ENCODE measurements around the gene DNAJC5.
A peak's percentile ranks its signal among the peaks of the same experiment; 100 is the strongest.
"Not testable (repeated sequence)": the region's sequence is repeated elsewhere in the genome, so short reads cannot be mapped to it uniquely, and the experiment has no call there.

Gene DNAJC5

GRCh38 chr20:63915471-63915870 lies 20.5 kb downstream of the DNAJC5 start:
- no peak for ATAC-seq

DNA sequence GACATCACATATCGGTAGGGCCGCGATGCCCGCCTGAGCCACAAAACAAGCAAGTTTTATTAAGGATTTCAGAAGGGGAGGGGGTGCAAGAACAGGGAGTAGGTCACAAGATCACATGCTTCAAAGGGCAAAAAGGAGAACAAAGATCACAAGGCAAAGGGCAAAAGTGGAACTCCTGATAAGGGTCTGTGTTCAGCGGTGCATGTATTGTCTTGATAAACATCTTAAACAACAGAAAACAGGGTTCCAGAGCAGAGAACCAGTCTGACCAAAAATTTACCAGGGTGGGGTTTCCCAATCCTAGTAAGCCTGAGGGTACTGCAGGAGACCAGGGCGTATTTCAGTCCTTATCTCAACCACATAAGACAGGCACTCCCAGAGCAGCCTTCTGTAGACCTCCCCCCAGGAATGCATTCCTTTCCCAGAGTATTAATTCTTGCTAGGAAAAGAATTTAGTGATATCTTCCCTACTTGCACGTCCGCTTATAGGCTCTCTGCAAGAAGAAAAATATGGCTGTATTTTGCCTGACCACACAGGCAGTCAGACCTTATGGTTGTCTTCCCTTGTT lies 21.5 kb downstream of the DNAJC5 start:
- not testable (repeated sequence) for ATAC-seq

- ATAC-seq, result no peak
Measured at GRCh38 chr20:63917811-63918210, 22.9 kb downstream of the DNAJC5 start.

- no peak for ATAC-seq
Measured at GRCh38 chr20:63919130-63919529, 24.2 kb downstream of the DNAJC5 start.

DNA sequence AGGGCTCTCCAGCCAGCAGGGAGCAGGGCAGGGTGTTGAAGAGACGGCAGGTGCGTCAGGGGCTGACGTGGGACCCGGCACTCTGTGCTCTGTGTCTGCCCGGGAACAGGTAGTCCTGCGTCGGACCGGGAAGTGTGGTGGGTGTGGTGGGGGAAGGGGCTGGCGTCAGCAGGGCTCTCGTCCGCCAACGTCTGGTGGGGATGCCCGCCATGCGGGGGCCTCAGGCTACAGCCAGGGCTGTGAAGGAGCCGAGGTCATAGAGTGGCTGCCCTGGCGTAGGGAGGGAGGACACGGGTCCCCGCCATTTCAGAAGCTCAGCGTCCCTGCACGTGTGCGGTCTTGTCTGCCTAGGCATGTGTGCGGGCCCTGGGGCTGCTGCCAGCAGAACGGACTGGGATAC lies 25.3 kb downstream of the DNAJC5 start:
- ATAC-seq, result no peak

- no peak for ATAC-seq
Measured at GRCh38 chr20:63923651-63924050, 28.7 kb downstream of the DNAJC5 start.

DNA sequence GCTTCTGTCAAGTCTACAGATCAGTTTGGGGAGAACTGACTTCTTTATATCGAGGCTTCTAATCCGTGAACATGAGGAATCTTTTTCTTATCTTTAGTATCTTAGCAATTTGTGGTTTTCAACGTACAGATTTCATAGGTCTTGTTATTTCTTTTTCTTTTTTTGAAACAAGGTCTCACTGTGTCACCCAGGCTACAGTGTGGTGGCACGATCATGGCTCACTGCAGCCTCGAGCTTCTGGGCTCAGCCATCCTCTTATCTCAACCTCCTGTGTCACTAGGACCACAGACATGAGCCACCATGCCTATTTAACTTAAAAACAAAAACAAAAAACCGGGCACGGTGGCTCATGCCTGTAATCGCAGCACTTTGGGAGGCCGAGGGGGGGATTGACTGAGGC lies 29.3 kb downstream of the DNAJC5 start:
- no peak for ATAC-seq

DNA sequence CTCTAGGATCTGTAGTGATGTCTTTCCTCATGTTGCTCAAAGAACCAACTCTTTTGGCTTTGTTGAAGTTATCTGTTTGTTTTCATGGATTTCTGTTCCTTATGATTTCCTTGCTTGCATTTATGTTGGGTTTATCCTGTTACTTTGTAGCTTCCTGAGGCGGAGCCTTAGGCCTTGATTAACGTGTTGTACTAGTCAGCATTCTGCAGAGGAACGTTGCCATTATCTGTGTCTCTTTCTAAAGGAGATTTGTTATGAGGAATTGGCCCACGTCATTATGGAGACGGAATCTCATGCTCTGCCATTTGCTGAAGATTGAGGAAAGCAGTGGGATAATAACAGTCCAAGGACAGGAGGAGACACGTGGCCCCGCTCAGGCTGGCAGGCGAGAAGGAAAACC lies 31.4 kb downstream of the DNAJC5 start:
- no peak for ATAC-seq

GRCh38 chr20:63929071-63929470 lies 34.1 kb downstream of the DNAJC5 start:
- ATAC-seq, result no peak

- not testable (repeated sequence) for ATAC-seq
Measured at GRCh38 chr20:63929473-63929883, 34.6 kb downstream of the DNAJC5 start.

GRCh38 chr20:63930971-63931553 lies 36.1 kb downstream of the DNAJC5 start:
- no peak for ATAC-seq

DNA sequence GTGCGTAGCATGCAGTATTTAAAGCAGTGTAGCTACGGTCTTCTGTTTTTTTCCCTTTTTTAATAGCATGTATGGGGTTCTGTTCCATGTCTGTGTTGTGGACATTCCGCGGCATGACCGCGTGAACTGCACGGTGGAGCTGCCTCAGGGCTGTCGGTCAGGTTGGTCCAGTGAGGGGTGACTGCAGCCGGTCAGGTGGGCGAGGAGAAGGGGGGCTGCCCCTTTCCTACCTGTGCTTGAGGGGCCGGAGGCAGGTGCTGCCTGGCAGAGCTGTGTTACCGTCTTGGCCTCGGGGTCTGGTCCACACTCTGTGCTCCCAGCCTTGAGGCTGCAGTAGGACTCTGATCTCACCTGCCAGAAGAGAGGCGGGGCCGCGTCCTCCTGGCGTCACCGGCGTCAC lies 36.8 kb downstream of the DNAJC5 start:
- ATAC-seq, result no peak

DNA sequence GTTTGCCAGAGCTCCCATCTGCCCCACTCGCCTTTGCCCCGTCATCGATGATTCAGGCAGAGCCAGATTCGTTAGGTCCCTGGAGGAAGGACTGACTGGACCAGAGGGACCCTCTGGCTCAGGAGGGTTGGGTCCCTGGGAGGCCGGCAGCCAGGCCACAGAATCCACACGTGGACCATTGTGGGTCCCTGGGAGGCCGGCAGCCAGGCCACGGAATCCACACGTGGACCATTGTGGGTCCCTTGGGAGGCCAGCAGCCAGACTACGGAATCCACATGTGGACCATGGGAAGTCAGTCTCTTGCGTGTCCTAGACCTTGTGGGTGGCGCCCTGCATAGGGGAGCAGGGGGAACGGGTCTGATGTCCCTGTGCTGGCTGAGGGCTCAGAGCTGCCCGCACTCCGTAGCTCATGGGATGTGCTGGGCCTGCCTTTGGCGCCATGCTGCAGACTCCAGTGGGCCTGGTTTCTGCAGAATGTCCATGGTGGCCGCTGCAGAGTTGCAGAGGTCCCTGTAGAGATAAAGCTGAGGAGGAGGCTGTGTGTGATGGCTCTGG lies 37.8 kb downstream of the DNAJC5 start:
- ATAC-seq, result no peak

DNA sequence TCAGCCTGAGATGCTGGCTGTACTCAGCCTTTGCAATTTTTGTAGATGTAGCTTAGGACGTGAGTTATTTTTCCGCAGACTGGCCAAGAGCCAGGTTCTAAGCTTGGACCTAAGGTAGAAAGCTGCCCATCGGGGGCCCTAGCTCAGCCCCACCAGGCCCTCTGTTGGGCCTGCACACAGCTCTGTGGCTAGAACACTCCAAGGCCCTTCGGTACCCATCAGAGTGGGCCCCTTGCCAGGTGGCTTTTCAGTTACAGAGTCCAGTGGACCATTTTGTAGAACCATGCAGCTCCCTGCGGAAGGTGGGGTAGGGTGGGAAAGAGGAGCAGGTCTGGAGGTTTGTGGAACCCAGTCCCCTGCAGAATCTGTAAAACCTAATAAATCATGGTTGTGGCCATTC lies 38.7 kb downstream of the DNAJC5 start:
- no peak for ATAC-seq

GRCh38 chr20:63934271-63935068 lies 39.5 kb downstream of the DNAJC5 start:
- no peak for ATAC-seq

DNA sequence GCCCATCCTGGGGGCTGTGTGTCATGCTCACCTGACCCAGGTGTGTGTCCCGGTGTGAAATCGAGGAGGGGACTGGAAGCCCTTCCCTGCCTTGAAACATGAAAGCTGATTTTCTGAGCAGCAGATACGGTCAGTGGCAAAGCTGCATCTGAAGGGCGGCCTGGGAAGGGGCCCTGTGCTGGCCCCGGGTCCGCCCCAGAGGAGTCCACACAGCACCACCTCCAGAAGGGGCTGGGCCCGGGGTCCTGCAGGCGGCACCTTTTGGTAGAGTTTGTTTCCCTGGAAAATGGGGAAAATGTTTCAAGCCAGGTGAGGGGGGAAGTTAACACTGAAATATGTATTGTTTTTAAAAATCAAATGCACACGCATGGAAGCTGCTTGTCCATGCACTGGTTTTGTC lies 40.5 kb downstream of the DNAJC5 start:
- ATAC-seq, result no peak

DNA sequence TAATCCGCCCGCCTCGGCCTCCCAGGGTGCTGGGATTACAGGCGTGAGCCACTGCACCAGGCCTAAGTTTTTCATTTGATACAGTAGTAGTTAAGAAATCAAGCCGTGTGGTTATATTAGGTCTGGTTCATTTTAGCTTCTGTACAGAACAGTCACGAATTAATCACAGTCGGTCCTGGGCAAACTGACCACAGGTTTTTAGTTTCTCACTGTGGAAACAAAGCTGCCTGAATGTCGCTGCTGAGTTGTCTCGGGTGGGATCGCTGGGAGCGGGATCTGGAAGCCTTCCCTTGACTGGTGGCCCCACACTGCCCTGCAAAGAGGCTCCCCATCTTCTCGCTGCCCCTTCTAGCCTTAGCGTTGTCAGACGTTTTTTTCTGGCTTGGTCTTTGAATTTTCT lies 42.7 kb downstream of the DNAJC5 start:
- ATAC-seq, result no peak

GRCh38 chr20:63939061-63939935 lies 44.4 kb downstream of the DNAJC5 start:
- no peak for ATAC-seq

DNA sequence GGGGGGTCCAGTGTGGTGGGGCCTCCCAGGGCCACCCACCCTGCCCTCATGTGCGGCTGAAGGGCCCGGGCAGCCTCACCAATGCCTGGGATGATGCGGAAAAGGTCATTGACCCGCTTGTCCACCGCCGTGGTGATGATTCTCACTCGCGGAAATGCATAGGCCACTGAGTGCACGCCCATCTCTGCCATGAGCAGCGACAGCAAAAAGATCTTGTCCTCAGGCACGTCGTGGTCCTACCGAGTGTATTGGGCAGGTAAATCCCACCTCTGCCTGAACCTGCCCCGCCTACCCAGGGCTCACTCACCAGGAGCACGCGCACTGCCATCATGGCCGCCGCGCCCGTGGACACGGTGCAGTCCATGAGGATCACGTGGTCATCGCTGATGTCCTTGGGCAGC lies 45.1 kb downstream of the DNAJC5 start:
- ATAC-seq, result no peak

GRCh38 chr20:63940472-63941266 lies 45.7 kb downstream of the DNAJC5 start:
- no peak for ATAC-seq

- peak; percentile 55 to 61 for ATAC-seq
Measured at GRCh38 chr20:63941282-63942081, 46.6 kb downstream of the DNAJC5 start.

Data from activated CD4-positive, CD25-positive, alpha-beta regulatory T cell treated with anti-CD3 and anti-CD28 coated beads, Interleukin-2, amount 50 U/mL, for 24 hours (primary cell).